Transverse colon (tissue), 3 donors: ENCODE results near the gene DDX52.

ENCODE experiments used
- EP300 ChIP-seq: sonication (generic); formaldehyde crosslinking; IDR thresholded peaks from one replicate; pipeline ENCODE4 v1.6.1; 2017; ENCODE audit warnings: antibody characterized with exemption, low read depth
- POLR2A ChIP-seq: fragments of 450-650 bp; IDR thresholded peaks from one replicate; pipeline ENCODE4 v1.6.1; 2016; ENCODE audit warnings: antibody characterized with exemption, mild to moderate bottlenecking, moderate library complexity
- TF ChIP-seq, protein P1 (sequence below), 5 experiments: fragments of 200-600 bp in 3 of 5; fragments of 450-650 bp in 2 of 5; sonication (generic) in 3 of 5; IDR thresholded peaks; 1 replicate in 2 of 5; 2 replicates in 3 of 5; pipeline ENCODE4 v1.5.1; 2016 to 2017; ENCODE audit warnings: antibody characterized with exemption in 5 of 5, inconsistent platforms in 3 of 5, mild to moderate bottlenecking in 2 of 5, moderate library complexity in 1 of 5

DNA sequence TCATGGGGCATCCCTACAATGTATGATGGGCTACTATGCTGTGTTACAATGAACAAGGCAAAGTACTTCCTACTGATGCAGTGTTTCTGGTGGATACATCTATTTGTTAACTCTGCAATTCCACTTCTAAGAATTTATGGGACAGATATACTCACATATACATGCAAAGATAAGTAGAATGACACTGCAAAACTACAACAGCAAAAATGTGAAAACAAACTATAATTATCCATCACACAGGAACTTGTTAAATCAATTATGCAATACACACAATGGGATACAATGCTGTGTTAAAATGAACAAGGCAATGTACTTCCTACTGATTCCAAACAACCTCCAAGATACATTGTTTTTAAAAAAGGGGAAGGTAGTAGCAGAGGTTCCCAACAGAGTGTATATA is 3.2 kb downstream of the DDX52 start:
- TF ChIP-seq POLR2A, result no peak
- TF ChIP-seq, protein P1, sequence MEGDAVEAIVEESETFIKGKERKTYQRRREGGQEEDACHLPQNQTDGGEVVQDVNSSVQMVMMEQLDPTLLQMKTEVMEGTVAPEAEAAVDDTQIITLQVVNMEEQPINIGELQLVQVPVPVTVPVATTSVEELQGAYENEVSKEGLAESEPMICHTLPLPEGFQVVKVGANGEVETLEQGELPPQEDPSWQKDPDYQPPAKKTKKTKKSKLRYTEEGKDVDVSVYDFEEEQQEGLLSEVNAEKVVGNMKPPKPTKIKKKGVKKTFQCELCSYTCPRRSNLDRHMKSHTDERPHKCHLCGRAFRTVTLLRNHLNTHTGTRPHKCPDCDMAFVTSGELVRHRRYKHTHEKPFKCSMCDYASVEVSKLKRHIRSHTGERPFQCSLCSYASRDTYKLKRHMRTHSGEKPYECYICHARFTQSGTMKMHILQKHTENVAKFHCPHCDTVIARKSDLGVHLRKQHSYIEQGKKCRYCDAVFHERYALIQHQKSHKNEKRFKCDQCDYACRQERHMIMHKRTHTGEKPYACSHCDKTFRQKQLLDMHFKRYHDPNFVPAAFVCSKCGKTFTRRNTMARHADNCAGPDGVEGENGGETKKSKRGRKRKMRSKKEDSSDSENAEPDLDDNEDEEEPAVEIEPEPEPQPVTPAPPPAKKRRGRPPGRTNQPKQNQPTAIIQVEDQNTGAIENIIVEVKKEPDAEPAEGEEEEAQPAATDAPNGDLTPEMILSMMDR (IDR thresholded peaks at IDR 0.05), result no peak
- no peak for TF ChIP-seq EP300
